Activated CD4-positive, CD25-positive, alpha-beta regulatory T cell treated with anti-CD3 and anti-CD28 coated beads, Interleukin-2, amount 50 U/mL, for 24 hours (primary cell): ENCODE data around the gene PMM2.
"Not testable (repeated sequence)": the region's sequence is repeated elsewhere in the genome, so short reads cannot be mapped to it uniquely, and the experiment has no call there.

Experiments
- ATAC-seq, 2 donors: fragments of 150-1000 bp; cut with Tn5 transposase; one replicate each; pipeline ENCODE4 v1.10.0; 2021; ENCODE audit warnings: mild to moderate bottlenecking in 1 of 2, moderate library complexity in 1 of 2

Gene PMM2

DNA sequence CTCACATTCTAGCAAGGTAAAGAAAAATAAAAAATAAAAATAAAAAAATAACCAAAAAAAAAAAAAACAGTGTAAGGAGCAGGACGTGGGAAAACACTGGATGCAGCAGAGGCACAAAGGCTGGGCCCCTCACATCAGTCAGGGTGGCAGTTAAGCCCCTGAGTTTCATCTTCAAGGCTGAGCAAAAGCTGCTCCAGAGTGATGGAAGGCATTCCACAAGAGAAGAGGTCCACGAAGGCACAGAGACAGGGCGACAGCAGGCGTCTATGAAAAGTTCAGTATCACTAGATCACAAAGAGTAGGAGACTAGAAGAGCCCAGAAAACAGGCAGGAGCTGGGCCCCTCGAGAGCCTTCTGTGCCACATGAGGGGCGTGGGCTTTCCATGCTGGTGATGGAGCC lies 12.2 kb upstream of the PMM2 start:
- no peak for ATAC-seq

DNA sequence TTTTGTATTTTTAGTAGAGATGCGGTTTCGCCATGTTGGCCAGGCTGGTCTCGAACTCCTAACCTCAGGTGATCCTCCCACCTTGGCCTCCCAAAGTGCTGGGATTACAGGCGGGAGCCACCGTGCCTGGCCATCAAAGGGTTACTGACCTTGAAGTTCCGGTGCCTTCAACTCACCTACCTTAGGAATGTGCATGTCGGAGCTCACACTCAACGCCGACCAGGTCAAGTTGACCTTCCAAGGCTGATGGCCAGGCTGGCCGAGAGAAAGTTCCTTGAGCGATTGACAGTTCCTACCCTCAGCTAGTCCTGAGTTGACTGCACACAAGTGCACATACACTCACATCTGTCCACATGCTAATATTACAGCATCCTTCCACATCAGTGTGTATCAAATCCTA lies 11.3 kb upstream of the PMM2 start:
- not testable (repeated sequence) for ATAC-seq

DNA sequence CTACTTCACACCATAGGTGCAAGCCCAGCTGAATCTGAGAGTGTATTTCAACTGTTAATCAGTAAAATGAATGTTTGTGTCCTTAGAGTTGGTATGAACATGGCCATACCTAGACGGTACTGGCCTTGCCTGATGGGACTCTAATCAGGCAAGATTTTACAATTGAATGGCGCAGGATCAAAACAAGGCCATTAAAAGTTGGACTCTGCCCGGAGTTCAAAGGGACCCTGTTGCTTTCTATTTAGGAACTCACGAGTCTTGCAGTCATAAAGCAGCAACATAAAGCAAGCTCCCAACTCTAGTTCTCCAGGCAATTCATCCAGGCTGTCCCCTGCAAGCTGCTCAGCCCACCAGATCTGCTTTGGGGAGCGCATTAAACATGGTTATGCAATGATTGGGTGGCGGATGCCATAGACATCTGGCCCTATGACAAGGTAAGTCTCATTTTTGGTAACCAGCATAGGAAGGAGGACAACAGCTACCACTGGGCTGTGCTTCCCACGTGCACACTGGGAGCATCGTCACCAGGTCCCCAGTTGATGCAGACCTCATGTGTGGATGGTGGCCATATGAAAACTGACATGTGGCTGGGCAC lies 9.0 kb upstream of the PMM2 start:
- ATAC-seq: no peak

DNA sequence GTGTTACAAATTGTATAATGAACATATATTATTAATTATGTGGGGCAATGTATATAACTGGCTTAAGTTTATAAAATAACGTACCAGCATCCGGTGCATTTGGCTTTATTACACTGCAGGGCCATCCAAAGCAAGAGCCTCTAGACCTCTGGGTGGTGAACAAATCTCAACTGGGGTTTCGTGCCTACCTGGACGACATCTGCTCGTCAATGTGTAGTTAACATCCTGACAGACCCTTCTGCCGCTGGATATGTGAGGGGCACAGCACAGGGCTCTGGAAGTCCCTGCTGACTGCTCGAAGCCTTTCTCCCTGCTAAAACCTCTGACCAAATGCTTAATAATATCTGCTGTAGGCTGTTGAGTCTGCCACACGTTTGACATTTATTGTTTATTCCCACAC lies 2.5 kb upstream of the PMM2 start:
- ATAC-seq: no peak

DNA sequence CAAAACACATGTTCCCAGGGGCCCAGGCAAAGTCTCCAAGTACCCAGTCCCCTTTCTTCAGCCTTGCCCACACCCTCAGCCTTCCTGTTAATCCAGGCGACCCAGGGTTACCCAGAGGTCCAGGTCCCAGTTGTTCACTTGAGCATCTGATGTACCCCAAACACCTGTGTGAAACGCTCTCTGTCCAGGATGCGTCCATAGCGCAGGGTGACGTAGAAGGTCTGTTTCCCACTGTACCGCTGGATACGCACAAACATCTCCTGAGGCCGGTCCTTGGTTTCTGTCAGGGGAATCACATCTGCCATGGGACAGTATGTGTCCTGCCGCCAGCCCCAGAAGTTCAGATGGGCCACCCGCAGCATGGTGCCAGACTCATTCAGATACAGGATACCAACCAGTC lies 1.8 kb upstream of the PMM2 start:
- no peak for ATAC-seq

DNA sequence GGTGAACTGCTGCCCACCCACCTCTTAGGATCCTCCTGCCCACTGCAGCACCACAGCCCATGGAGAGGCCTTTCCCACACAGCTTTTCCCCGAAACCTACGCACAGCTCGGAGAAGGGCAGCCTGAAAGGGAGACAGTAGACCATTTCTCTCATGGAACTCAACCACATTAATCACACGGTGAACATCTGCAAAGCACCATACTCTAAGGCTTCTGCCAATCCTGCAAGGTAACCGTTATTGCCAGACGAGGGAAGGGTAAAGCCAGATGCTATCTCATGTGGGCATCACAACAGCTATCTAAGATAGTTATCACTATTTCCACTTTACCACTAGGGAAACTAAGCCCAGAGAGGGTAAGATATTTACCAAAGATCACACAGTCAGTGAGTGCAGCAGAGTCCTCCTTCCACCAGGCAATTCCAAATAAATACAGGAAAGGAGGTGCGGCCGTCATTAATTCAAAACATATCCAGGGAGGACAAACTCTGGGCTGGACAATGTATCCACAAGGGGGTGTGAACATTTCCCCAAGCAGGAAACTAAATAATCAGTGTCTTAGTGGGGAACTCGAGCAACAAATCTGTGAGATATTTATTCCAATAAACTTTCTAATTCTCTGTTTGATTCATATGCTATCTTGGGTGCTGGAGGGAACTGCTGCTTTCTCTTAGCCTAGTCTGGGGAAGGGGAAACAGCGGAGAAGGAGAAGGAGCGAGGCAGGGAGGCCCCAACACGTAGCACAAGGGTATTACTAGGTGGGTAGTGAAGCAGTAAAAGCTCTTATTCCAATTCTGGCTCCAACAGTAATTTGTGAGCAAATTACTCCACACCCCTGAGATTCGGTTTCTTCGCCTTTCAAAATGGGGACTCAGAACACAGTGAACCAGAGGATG lies 923 bp upstream of the PMM2 start:
- no peak for ATAC-seq

DNA sequence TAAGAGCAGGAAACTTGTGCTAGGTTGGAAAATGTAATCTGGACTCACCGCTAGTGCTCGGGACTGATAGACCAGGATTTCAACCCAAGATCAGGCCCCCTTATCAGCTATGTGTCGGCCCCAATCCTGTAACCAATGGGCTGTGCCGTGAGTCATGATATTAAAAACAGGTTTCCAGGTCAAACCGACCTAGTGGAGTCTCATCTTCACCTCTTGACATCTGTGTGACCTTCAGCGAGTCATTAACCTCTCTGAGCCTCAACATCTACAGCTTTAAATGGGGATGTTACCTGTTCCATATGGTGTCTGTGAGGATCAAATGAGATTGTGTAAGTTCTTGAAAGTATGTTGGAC lies 512 bp downstream of the PMM2 start:
- ATAC-seq: peak; percentile 39 to 50

DNA sequence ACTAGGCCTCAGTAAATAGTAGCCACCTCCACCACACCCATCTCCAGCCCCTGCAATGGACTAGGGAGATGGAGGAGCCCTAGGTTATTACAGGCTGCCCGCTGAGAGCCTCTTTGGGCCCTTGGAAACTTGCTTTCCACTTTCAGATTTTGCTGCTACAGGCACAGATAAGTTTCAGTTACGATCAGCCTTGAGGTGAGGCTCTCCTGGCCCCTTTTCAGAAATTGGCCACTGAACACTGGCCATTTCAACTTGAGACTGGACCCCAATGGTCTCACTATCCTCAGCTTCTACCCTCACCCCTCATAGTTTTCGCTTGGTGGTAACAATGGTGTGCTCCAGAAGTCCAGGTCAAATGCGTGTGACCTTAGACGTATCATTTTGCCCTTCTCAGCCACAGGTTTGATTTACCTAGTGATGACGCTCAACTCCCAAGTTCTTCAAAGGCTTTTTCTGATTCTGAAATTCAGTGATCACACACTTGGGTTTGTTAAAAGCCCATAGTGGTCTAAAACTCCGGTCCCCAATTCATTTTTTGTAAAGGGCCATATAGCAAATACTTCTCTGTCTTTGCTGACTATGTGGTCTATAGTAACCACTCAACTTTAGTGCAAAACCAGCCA lies 1.0 kb downstream of the PMM2 start:
- ATAC-seq: no peak

DNA sequence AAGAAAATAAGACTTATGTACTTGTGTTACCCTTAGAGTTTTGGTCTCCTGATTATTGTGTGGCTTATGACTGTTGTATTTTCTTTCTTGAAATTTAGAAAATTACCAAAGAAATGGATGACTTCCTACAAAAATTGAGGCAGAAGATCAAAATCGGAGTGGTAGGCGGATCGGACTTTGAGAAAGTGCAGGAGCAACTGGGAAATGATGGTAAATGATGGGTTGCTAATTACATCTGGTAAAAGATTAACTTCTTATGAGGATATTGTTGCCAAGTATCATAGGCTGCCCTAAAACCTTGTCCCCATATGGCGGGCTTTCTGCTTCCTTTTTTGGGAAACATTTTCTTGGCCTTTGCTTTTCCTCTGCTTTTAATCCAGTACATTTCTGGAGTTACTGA lies 4.1 kb downstream of the PMM2 start:
- no peak for ATAC-seq

DNA sequence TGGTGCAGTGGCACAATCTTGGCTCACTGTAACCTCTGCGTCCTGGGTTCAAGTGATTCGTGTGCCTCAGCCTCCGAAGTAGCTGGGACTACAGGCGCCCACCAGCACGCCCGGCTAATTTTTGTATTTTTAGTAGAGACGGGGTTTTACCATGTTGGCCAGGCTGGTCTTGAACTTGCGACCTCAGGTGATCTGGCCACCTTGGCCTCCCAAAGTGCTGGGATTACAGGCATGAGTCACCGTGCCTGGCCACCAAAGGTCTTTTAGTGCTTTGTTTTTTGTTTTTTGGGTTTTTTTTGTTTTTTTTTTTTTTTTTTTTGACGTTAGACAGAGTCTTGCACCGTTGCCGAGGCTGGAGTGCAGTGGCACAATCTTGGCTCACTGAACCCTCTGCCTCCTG lies 6.1 kb downstream of the PMM2 start:
- not testable (repeated sequence) for ATAC-seq

DNA sequence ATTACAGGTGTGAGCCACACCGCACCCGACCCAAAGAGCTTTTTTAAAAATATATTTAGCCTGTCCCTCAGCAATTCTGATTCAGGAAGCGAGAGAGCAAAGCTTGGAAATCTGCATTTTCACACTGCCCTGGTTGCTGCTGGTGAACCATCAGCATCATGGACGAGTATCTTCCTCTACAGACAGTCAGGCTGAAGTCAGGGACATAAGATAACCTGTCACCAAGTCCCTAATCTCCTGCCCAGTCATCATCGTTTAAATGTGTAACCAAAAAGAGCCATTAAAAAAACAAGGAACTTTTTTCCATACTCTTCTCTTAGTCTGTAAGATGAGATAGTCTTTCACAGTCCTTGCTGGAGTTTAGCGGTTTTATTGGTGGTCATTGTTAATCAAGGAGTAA lies 6.7 kb downstream of the PMM2 start:
- ATAC-seq: no peak

DNA sequence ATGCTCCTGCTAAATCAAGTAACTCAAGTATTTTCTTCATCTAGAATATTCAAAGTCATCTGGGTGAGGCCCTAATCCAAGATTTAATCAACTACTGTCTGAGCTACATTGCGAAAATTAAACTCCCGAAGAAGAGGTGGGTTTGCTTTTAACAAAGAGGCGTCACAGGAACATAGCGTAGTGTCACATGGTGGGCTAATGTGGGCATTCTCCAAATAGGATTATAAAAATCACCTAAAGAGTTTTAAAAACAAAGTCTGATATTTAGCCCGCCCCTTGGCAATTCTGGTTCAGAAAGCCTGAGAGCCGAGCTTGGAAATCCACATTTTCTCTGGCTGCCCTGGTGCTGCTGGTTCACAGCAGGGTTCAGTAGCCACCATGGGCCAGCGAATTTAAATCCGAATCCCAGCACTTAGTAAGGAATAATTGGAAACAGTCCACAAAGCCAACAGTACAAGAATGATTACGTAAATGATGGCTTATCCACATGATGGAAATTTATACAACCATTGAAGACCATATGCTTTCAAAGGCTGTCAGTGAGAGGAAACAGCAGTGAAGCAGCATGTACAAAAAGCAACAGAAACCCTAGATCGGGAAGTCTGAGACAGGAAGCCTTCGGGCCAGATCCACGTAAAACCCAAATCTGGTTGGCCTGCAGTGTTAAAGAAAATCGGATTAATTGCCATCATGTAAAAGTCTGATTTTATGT lies 8.8 kb downstream of the PMM2 start:
- ATAC-seq: no peak

DNA sequence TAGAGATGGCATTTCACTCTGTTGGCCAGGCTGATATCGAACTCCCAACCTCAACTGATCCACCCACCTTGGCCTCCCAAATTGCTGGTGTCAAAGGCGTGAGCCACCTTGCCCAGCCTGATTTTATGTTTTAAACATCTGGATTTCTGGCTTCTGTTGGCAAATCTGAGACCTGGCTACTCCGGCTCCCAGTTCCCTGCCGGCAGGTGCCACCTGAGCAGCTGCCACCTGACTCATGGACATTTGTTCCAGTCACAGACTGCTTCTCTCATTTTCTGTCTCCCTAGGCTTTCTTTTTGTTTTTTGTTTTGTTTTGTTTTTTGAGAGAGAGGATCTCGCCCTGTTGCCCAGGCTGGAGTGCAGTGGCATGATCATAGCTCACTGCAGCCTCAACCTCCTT lies 9.6 kb downstream of the PMM2 start:
- no peak for ATAC-seq

DNA sequence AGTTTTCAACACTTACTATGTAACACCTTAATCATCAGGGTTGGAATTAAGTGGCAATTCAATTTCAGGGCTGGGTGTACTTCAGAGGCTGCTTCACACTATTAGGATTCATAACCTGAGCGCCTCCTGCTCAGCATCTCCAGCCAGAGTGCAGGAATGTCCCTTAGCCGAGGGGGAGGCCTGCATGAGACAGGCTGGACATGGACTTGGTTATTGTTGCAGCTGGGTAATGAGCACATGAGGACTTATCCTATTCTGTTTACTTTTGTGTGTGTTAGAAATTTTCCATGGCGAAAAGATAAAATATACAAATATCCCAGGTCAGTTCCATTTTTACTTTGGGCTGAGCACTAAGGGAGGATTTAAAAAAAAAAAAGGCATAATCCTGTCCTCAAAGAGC lies 10.4 kb downstream of the PMM2 start:
- no peak for ATAC-seq

DNA sequence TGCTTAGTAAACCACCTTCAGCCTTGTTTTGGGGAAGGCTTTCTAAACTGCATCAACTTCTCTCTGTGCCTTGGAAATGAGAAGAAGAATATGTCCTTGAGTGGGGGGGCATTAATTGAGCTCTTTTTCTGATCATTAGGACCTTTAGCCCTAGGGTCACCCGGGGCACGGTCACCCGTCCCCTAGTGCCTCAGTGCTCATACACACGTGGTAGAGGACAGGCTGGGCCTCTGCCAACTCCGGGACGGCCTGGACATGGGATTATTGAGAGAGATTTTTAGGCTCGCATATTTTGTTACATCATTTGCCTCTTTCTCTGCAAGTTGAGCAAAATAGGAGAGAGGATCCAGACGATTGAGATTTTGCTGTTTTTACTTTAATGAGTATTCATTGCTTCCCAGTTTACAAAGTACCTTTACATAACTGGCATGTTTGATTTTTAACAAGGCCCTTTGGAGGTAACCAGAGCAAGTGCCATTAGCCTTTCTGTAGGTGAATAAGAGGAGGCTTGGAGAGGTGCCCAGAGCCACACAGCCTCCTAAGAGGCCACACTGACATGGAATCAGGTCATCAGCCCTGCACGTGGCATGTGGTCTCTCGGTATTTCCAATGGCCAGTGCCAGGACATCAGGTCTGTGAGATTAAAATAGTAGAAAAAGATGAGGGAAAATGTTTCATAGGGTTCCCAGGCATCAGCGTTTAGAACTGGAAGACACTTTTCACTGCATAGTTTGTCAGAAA lies 11.1 kb downstream of the PMM2 start:
- no peak for ATAC-seq

DNA sequence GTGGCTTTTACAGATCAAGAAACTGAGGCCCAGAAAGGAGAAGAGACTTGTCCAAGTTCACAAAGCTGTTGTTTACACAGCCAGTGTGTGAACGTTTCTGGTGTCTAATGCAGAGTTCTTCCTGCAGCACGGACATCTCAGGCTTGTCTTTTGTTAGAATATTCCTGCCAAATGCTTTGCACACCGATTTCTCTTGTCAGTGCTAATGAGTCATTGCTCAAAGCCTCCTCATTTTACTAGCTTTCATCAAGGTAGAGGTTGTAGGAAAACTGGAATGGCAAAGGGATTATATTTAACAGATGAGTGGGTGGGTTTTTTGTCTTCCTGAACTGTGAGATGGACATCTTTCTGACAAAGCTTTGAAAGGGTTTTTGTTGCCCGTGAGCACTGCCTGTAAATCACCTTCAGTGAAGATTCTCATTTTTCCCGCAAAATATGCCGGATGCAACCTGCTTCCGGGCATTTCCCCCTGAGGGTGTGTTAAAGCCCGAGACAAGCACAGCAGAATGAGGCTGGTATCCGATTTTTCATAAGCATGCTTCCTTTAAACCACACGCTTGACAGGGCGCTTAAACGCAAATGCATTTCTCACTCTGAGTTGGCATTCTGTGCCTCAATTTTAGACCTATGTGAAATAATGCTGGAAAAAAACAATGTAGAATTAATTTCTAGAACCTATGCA lies 14.7 kb downstream of the PMM2 start:
- ATAC-seq: no peak

DNA sequence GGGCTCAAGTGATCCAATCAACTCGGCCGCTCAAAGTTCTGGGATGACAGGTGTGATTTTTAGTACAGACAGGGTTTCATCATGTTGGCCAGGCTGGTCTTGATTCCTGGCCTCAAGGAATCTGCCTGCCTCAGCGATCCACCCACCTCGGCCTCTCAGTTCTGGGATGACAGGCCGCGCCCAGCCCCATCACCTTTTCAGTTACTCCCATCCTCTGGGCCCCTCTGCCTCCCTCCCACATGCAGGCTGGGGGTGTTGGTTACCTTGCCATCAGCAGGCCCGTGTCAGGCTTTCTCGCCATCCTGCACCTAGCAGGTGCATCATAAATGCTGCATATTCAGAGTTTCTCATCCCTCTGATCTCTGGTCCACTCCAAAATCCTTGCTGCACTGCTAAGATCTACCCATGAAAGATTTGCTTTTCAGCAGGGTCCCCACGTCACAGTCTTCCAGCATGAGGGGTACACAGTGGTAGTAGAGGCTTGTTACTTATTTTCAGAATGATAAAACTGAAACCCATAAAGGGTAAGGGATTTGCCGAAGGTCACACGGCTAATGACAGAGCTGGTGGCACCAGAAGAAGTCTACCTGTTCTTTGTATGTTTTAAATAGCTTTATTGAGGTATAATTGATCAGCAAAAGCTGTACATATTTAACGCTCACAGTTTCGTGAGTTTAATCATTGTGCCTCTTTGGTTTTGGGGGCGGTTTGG lies 16.6 kb downstream of the PMM2 start:
- ATAC-seq: peak in 1 of 2 donors; percentile 33

DNA sequence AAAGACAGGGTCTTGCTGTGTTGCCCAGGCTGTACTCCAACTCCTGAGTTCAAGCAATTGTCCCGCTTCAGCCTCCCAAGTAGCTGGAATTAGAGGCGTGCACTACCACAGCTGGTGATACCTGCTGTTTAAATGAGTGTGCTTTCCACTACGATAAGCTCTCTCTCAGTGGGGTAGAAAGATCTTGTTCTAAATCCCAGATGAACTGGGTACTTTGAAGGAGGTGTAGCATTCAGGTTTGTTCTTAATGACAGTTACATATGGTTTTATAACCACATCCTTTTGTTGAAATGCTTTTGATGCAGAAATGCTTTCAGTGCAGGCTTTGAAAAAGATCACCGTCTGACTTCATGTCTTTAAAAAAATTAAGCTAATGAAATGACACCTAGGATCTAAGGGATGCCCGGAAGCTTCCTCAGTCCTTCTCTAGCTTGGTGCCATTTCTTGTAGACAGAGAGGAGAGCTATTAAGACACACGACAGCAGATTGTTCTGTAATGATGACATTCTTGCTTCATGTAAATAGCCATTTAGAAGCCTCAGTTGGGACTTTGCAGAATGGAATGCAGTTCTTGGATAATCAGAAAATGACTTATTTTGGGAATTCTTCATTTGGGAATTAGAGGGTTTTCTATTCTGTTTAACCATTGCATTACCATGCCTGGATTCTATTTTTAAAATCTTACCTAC lies 19.5 kb downstream of the PMM2 start:
- ATAC-seq: no peak

DNA sequence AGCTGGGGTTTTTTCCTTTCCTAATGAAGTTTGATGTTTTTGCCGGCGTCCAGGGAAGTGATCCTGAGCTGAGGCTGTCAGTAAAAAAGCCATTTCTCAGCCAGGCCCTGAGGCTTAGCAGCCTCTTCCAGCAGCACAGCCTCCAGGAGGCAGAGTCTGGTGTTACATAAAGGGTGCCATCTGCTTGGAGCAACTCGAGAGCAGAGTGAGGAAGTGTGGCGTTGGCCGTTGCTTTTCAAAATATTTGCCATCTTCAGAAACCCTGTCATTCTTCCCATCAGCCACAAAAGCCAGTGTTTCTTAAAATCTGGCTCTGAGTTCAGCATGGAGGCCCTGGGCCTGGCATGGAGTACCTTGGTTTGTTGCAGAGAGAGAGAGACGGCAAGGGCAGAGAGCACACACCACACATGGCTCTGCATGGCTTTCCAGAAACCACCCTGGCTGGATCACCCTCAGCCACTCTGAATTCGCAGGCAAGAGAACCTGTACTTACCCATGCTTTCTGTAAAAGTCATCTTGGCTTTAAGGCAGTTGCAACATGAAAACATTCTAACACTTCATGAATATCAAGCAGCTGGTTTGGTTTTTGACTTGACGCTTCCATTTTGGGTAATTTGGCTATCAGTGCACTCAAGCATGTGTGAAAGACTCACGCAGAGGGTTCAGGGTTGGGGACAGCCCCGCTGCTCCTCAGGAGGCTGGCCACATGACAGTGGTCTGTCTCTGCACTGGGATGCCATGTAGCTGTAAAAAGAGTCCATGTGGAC lies 21.0 kb downstream of the PMM2 start:
- peak; percentile 25 to 41 for ATAC-seq

DNA sequence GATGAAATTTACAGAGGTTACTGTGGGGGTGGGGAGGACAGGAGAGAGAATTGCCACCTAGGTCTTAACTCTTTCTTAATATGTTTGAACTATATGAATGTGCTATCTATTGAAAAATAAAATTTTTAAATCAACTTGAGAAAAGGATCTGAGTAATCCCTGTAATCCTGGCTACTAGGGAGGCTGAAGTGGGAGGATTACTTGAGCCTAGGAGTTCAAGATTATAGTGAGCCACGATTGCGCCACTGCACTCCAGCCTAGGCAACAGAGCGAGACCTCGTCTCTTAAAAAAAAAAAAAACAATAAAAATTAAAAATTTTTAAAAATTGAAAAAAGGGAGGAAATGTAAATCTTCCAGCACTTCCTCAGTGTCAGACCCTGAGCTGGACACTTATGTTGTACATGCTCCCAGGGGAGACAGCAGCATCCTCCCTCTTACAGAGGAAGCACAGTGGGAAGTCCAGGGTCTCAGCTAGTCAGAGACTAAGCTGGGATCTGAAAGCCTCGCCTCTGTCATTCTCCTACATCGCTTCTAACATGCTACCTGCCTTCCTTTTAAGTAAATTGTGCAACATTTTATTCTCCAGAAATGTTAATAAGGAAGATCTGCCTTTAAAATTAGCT lies 21.9 kb downstream of the PMM2 start:
- ATAC-seq: no peak
